ENCODE measurements around the gene TXNDC2.

TXNDC2 gene

GRCh38 chr18:9860682-9861081, 25.1 kb upstream of the TXNDC2 start:
- DNase-seq = no peak

- no peak for DNase-seq
Observed at GRCh38 chr18:9861157-9861556, 24.6 kb upstream of the TXNDC2 start.

- no peak for DNase-seq
Observed at GRCh38 chr18:9861933-9862332, 23.8 kb upstream of the TXNDC2 start.

GRCh38 chr18:9862686-9863085, 23.1 kb upstream of the TXNDC2 start:
- DNase-seq = no peak

- no peak for DNase-seq
Observed at GRCh38 chr18:9863282-9863681, 22.5 kb upstream of the TXNDC2 start.

- no peak for DNase-seq
Observed at GRCh38 chr18:9865764-9866490, 19.8 kb upstream of the TXNDC2 start.

- DNase-seq = no peak
Observed at GRCh38 chr18:9866627-9867026, 19.1 kb upstream of the TXNDC2 start.

- no peak for DNase-seq
Observed at GRCh38 chr18:9867071-9867594, 18.6 kb upstream of the TXNDC2 start.

- DNase-seq = no peak
Observed at GRCh38 chr18:9868857-9869714, 16.7 kb upstream of the TXNDC2 start.

GRCh38 chr18:9869715-9870430, 15.9 kb upstream of the TXNDC2 start:
- DNase-seq = no peak

GRCh38 chr18:9870431-9871008, 15.3 kb upstream of the TXNDC2 start:
- DNase-seq = no peak

GRCh38 chr18:9871244-9871746, 14.5 kb upstream of the TXNDC2 start:
- DNase-seq = no peak

- DNase-seq = no peak
Observed at GRCh38 chr18:9872823-9873222, 12.9 kb upstream of the TXNDC2 start.

- DNase-seq = no peak
Observed at GRCh38 chr18:9874728-9875127, 11.0 kb upstream of the TXNDC2 start.

GRCh38 chr18:9876212-9876866, 9.4 kb upstream of the TXNDC2 start:
- no peak for DNase-seq

- DNase-seq = no peak
Observed at GRCh38 chr18:9876867-9877654, 8.7 kb upstream of the TXNDC2 start.

GRCh38 chr18:9877655-9878014, 8.1 kb upstream of the TXNDC2 start:
- DNase-seq = no peak

GRCh38 chr18:9878095-9878494, 7.7 kb upstream of the TXNDC2 start:
- DNase-seq = no peak

- DNase-seq = no peak
Observed at GRCh38 chr18:9878783-9879242, 7.0 kb upstream of the TXNDC2 start.

- DNase-seq = no peak
Observed at GRCh38 chr18:9884090-9884489, 1.7 kb upstream of the TXNDC2 start.

- DNase-seq = no peak
Observed at GRCh38 chr18:9884532-9885140, 1.1 kb upstream of the TXNDC2 start.

Data from CD4-positive, alpha-beta T cell treated with Interferon alpha-2 for 1 hour (primary cell).